ENCODE results near the gene PSG6. TPM values are rescaled to one million over a fixed set of nuclear protein-coding genes. Genes with fewer than 3 reads are reported as not detected.
"Not testable (repeated sequence)": the region's sequence is repeated elsewhere in the genome, so short reads cannot be mapped to it uniquely, and the experiment has no call there.

PSG6 gene
- total RNA-seq, 2 experiments from 2014 or later: not detected

DNA sequence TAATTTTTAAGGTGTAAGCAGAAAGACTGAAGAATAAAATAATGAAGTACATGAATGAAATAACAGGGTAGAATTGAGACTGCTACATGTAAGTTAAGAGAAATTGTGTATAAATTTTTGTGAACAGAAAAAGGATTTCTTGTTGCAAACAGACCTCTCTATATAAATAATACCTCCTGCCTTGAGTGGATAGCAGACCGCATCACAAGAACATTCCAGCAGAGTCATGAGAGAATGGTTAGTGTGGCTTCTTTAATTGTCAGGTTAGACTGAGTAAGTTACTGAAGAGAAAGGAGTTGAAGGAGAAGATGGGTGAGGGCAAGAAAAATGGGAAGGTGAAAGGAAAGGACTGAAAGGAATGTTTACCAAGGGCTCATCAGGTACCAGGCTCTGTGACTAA, 18.6 kb downstream of the PSG6 start:
- H3K4me1 Mint-ChIP-seq (ENCODE audit: low read depth); intact Hi-C loops (cut with micrococcal nuclease); CTCF ChIA-PET; H3K4me3 Mint-ChIP-seq; H3K27ac Mint-ChIP-seq; DNase-seq; H3K36me3 Mint-ChIP-seq (ENCODE audit: low read depth); H3K9me3 Mint-ChIP-seq: not testable (repeated sequence)
- peaks cover 11% of the 10 kb centered on the region for H3K27me3 Mint-ChIP-seq (ENCODE audit: low read depth)

GRCh38 chr19:42898656-42899055, 19.0 kb downstream of the PSG6 start:
- H3K4me3 Mint-ChIP-seq; intact Hi-C loops (cut with micrococcal nuclease); H3K4me1 Mint-ChIP-seq (ENCODE audit: low read depth); H3K36me3 Mint-ChIP-seq (ENCODE audit: low read depth); H3K27ac Mint-ChIP-seq; H3K9me3 Mint-ChIP-seq; CTCF ChIA-PET; DNase-seq: not testable (repeated sequence)
- H3K27me3 Mint-ChIP-seq (ENCODE audit: low read depth): peaks cover 11% of the 10 kb centered on the region

DNA sequence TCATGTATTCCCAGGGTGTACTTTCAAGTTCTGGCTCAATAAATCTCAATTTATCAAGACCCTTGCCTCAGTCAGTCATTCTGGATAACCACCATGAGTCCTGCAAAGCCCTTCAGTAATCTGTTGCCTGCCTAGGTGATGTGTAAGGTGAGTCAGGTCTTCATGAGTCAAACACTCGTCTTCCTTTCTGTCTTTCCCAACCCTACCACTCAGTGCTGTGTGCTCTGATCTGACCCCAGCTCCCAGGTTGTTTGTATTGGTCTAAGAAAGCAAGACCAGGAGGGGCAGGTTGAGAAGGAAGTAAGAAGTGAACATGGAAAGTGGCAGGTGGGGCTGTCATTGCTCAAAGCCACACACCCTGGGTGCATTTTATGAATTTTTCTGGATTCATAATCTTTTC, 20.0 kb downstream of the PSG6 start:
- intact Hi-C loops (cut with micrococcal nuclease); H3K36me3 Mint-ChIP-seq (ENCODE audit: low read depth); DNase-seq; H3K27ac Mint-ChIP-seq; H3K4me3 Mint-ChIP-seq; H3K4me1 Mint-ChIP-seq (ENCODE audit: low read depth); H3K9me3 Mint-ChIP-seq; CTCF ChIA-PET: not testable (repeated sequence)
- peaks cover 11% of the 10 kb centered on the region for H3K27me3 Mint-ChIP-seq (ENCODE audit: low read depth)

DNA sequence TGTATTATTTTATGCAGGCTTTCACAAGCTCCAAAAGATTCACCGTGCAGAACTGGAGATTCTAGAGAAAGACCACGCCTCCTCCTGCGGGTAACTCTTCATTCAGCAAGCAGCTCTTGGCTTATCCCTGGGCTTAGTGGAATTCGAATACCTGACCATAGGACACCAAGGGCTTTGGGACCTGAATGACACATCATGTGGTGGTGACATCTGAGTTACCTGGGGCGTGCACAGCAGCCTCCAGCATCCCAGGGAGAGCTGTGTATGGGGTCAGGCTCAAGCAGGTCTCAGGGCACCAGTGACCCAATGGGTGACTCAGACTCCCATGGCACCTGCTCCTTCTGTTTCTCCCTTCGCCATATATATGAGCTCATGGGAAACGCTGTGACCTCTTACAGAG, 27.2 kb downstream of the PSG6 start:
- H3K9me3 Mint-ChIP-seq; DNase-seq; intact Hi-C loops (cut with micrococcal nuclease); H3K36me3 Mint-ChIP-seq (ENCODE audit: low read depth); H3K4me3 Mint-ChIP-seq; H3K27ac Mint-ChIP-seq; CTCF ChIA-PET; H3K4me1 Mint-ChIP-seq (ENCODE audit: low read depth); H3K27me3 Mint-ChIP-seq (ENCODE audit: low read depth): not testable (repeated sequence)

- peaks cover 19% of the 10 kb centered on the region for H3K27me3 Mint-ChIP-seq (ENCODE audit: low read depth)
- H3K4me1 Mint-ChIP-seq (ENCODE audit: low read depth); intact Hi-C loops (cut with micrococcal nuclease); H3K4me3 Mint-ChIP-seq; H3K9me3 Mint-ChIP-seq; CTCF ChIA-PET; H3K27ac Mint-ChIP-seq; H3K36me3 Mint-ChIP-seq (ENCODE audit: low read depth); DNase-seq: not testable (repeated sequence)
Observed at GRCh38 chr19:42887876-42888445, 29.7 kb downstream of the PSG6 start.

DNA sequence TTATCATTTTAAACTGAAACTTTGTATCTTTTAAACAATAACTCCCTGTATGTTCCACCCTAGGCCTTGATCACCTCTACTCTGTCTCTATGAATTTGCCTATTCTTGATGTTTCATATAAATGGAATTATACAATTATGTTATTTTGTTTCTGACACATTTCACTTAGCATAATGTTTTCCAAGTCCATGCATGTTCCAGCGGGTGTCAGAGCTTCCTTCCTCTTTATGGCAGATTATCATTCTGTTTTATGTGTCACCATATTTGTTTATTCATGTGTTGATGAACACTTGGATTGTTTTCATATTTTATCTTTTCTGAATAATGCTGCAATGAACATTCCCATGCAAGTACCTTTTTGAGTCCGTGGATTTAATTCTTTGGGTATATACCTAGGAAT, 35.0 kb downstream of the PSG6 start:
- H3K4me3 Mint-ChIP-seq; H3K27ac Mint-ChIP-seq; H3K36me3 Mint-ChIP-seq (ENCODE audit: low read depth); DNase-seq; H3K9me3 Mint-ChIP-seq; H3K4me1 Mint-ChIP-seq (ENCODE audit: low read depth); intact Hi-C loops (cut with micrococcal nuclease): not testable (repeated sequence)
- H3K27me3 Mint-ChIP-seq (ENCODE audit: low read depth): peaks cover 24% of the 10 kb centered on the region
- CTCF ChIA-PET: interaction anchor here (1.2 kb wide), 1 partner anchor 116 kb away, joined by 4 read pairs; no protein-coding TSS in a partner anchor

DNA sequence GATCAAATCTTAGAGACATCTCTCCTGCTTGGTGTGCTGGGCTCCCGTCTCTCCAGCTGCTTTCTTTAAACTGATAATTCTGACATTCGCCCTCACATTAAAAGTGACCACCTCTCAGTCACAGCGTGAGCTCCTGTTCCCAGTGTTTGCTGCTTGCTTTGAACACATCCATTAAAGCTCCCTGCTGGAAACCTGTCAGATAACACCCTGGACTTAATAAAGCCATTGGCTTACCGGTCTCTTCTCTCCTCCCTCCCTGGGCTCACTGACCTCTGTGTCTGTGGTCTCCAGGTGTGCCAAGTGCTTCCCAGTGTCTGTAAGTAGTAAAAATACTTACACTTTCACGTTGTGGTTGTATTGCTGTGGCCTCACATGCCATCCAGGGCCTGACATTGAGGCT, 35.7 kb downstream of the PSG6 start:
- H3K27ac Mint-ChIP-seq; DNase-seq; CTCF ChIA-PET; H3K36me3 Mint-ChIP-seq (ENCODE audit: low read depth); H3K4me3 Mint-ChIP-seq; H3K9me3 Mint-ChIP-seq; intact Hi-C loops (cut with micrococcal nuclease); H3K4me1 Mint-ChIP-seq (ENCODE audit: low read depth): not testable (repeated sequence)
- peaks cover 24% of the 10 kb centered on the region for H3K27me3 Mint-ChIP-seq (ENCODE audit: low read depth)

- H3K27ac Mint-ChIP-seq; CTCF ChIA-PET; H3K4me1 Mint-ChIP-seq (ENCODE audit: low read depth); intact Hi-C loops (cut with micrococcal nuclease); H3K36me3 Mint-ChIP-seq (ENCODE audit: low read depth); DNase-seq; H3K9me3 Mint-ChIP-seq; H3K4me3 Mint-ChIP-seq: not testable (repeated sequence)
- H3K27me3 Mint-ChIP-seq (ENCODE audit: low read depth): peaks cover 24% of the 10 kb centered on the region
Observed at GRCh38 chr19:42881279-42881678, 36.4 kb downstream of the PSG6 start.

DNA sequence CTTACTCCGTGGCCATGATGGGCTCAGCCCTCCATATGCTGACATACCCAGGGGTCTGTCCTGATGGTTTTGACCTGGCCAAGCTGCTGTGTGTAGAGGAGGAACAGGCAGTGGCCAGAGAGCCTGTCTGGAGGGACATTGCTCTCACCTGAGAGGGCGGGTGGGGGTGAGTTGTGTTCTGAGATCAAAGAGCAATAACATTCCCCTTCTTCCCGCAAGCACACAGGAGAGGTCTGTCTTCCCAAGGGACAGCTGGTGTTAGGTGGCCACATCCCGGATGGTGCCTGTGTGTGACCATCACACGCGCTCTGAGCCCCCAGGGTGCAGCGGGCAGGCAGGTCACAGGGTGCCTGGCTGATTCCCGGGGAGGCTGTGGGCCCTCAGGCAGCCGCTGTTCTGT, 37.1 kb downstream of the PSG6 start:
- intact Hi-C loops (cut with micrococcal nuclease); DNase-seq; H3K36me3 Mint-ChIP-seq (ENCODE audit: low read depth); CTCF ChIA-PET; H3K27ac Mint-ChIP-seq; H3K4me1 Mint-ChIP-seq (ENCODE audit: low read depth); H3K4me3 Mint-ChIP-seq; H3K9me3 Mint-ChIP-seq: not testable (repeated sequence)
- H3K27me3 Mint-ChIP-seq (ENCODE audit: low read depth): peaks cover 21% of the 10 kb centered on the region

DNA sequence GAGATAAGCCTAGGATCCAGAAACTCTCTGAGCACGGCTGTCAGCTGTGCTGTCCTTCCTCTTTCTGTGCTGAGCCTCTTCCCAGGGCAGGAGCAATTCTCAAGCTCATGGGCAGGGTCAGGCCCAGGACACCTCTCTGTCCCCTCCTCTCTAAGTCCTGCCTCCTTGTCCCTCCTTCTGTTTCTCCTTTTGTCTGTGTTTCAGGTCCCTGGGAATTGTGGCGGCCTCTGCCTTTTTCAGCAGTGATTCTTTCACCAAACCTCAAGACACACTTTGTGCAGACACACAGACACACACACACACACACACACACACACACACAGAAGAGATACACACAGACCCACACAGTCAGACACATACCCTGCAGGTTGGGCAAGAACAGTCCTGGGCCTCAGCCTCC, 38.1 kb downstream of the PSG6 start, which contains the start of gene PSG1:
Gene PSG1 (minus strand): TSS at position 101 of the 400 bp plus-strand sequence. CDS start 132 bp downstream, outside the sequence.
- Mint-ChIP-seq H3K4me1 (ENCODE audit: low read depth) (no peaks in the 10 kb centered on the region), H3K27me3 (ENCODE audit: low read depth) (peaks cover 14% of the 10 kb centered on the region), H3K27ac (no peak within 1 kb of the TSS), H3K36me3 (ENCODE audit: low read depth) (no peaks in the 10 kb centered on the region), H3K4me3 (no peak within 1 kb of the TSS), H3K9me3 (peaks cover 2% of the 10 kb centered on the region)
- intact Hi-C loops (cut with micrococcal nuclease): no loop called here
- CTCF ChIA-PET: no interaction called here
- no peak for DNase-seq

DNA sequence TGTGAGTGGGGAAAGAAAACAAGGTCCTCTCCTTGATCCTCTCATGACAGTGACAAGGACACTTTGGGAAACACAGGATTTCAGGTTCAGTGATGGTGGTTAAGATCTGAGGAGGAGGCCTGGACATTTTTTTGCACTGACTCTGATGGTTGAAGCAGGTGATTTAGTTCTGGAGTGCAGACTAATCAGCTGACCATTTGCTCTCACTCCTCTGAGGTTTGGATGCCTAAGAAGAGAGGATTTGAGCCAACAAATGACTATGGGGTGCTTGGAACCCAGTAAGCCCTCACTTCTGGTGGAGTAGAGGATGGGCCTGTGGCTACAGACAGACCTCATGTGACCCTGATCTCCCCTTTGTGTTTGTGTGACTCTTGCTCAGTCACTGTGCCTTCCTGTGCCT, 41.1 kb downstream of the PSG6 start:
- H3K9me3 Mint-ChIP-seq; DNase-seq; H3K27me3 Mint-ChIP-seq (ENCODE audit: low read depth); CTCF ChIA-PET; H3K4me1 Mint-ChIP-seq (ENCODE audit: low read depth); H3K4me3 Mint-ChIP-seq; H3K27ac Mint-ChIP-seq; intact Hi-C loops (cut with micrococcal nuclease); H3K36me3 Mint-ChIP-seq (ENCODE audit: low read depth): not testable (repeated sequence)

GRCh38 chr19:42875881-42876280, 41.8 kb downstream of the PSG6 start:
- H3K27ac Mint-ChIP-seq; H3K9me3 Mint-ChIP-seq; H3K27me3 Mint-ChIP-seq (ENCODE audit: low read depth); H3K4me3 Mint-ChIP-seq; H3K36me3 Mint-ChIP-seq (ENCODE audit: low read depth); intact Hi-C loops (cut with micrococcal nuclease); DNase-seq; H3K4me1 Mint-ChIP-seq (ENCODE audit: low read depth): not testable (repeated sequence)
- CTCF ChIA-PET: interaction anchor here (0.5 kb wide), 1 partner anchor 642 kb away, joined by 4 read pairs; no protein-coding TSS in a partner anchor

GRCh38 chr19:42874901-42875813, 42.5 kb downstream of the PSG6 start:
- intact Hi-C loops (cut with micrococcal nuclease); H3K27ac Mint-ChIP-seq; H3K4me1 Mint-ChIP-seq (ENCODE audit: low read depth); H3K9me3 Mint-ChIP-seq; DNase-seq; H3K36me3 Mint-ChIP-seq (ENCODE audit: low read depth); H3K27me3 Mint-ChIP-seq (ENCODE audit: low read depth); H3K4me3 Mint-ChIP-seq: not testable (repeated sequence)
- CTCF ChIA-PET: interaction anchor here (1.8 kb wide), 1 partner anchor 10 kb away, joined by 6 read pairs; no protein-coding TSS in a partner anchor
